Upper lobe of left lung (tissue), 6 donors: ENCODE measurements around the gene TEAD4. TPM values are rescaled to one million over a fixed set of nuclear protein-coding genes. Genes with fewer than 3 reads are reported as not detected.

ENCODE experiments used
- ATAC-seq, 2 donors: fragments of 200-7000 bp; cut with Tn5 transposase; one replicate each; pipeline ENCODE4 v1.9.1; 2022; ENCODE audit warnings: mild to moderate bottlenecking in 2 of 2, moderate library complexity in 2 of 2; ENCODE audit not compliant: low FRiP score in 2 of 2
- DNase-seq, 2 donors: peaks; one replicate each; pipeline ENCODE4 v3.0.0-alpha.2; 2019 to 2020
- H3K27ac ChIP-seq, 4 donors: fragments of 200-600 bp; sonication (generic); one replicate each; pipeline ENCODE4 v1.5.1; 2016 to 2019
- H3K27me3 ChIP-seq, 4 donors: fragments of 200-600 bp; sonication (generic); one replicate each; pipeline ENCODE4 v1.5.1; 2017 to 2019
- H3K36me3 ChIP-seq, 4 donors: fragments of 200-600 bp; sonication (generic); one replicate each; pipeline ENCODE4 v1.5.1; 2016 to 2019
- H3K4me1 ChIP-seq, 4 donors: fragments of 200-600 bp; sonication (generic); one replicate each; pipeline ENCODE4 v1.5.1; 2018 to 2019
- H3K4me3 ChIP-seq, 4 donors: fragments of 200-600 bp; sonication (generic); one replicate each; pipeline ENCODE4 v1.5.1; 2017 to 2019; ENCODE audit warnings: mild to moderate bottlenecking in 2 of 4, moderate library complexity in 1 of 4
- H3K9me3 ChIP-seq, 4 donors: fragments of 200-600 bp; sonication (generic); one replicate each; pipeline ENCODE4 v1.5.1; 2018 to 2019
- CTCF ChIP-seq, 6 experiments: fragments of 450-650 bp in 4 of 6; fragments of 200-600 bp in 2 of 6; sonication (generic) in 2 of 6; IDR thresholded peaks; one replicate each; pipeline ENCODE4 v1.5.1; 2016 to 2019; ENCODE audit warnings: antibody characterized with exemption in 6 of 6
- EP300 ChIP-seq, 4 donors: sonication (generic); formaldehyde crosslinking; IDR thresholded peaks; one replicate each; pipeline ENCODE4 v1.5.1; 2017; ENCODE audit warnings: antibody characterized with exemption in 4 of 4, control low read depth in 2 of 4
- POLR2A ChIP-seq, 4 donors: fragments of 450-650 bp; IDR thresholded peaks; one replicate each; pipeline ENCODE4 v1.5.1; 2016 to 2017; ENCODE audit warnings: antibody characterized with exemption in 4 of 4, mild to moderate bottlenecking in 2 of 4
- POLR2AphosphoS5 ChIP-seq, 2 donors: sonication (generic); formaldehyde crosslinking; IDR thresholded peaks; one replicate each; pipeline ENCODE4 v1.5.1; 2017; ENCODE audit warnings: antibody characterized with exemption in 2 of 2
- WGBS, 2 donors: methylation state at CpG; one replicate each; pipeline ENCODE4 v1.1.5; 2017 to 2018; 5-methylcytosine and 5-hydroxymethylcytosine counted together
- small RNA-seq, 4 donors: library from RNA; depleted of rRNA; stranded (forward); fragments of <200 nt; gene quantifications; one replicate each; pipeline ENCODE3, GENCODE V24; 2016
- total RNA-seq, 6 donors: library from RNA; depleted of rRNA in 4 of 6; stranded (reverse); fragments of >200 nt in 4 of 6; gene quantifications; one replicate each; pipeline versions ENCODE4 v1.1.0 to v1.2.1, GENCODE V29; 2016 to 2021
- donor health status: DM: no; HTN: no; CAD: no; lungs with moderate emphysema.
- donor health status: DM: no; HTN: yes; CAD: no; lungs with severe emphysema.

Gene TEAD4
- total RNA-seq, 6 donors from 2014 or later: 14.5 to 52.0 (median 43.2) TPM

GRCh38 chr12:3086211-3086610 lies 127.0 kb downstream of the TEAD4 start:
- peak overlapping the region; percentile 16 to 86 (median 58) for H3K27ac ChIP-seq
- H3K9me3 ChIP-seq: no peaks in the 10 kb centered on the region
- no peak overlapping the region for H3K4me3 ChIP-seq
- H3K36me3 ChIP-seq: peaks cover 0 to 12% (median 3%) of the 10 kb centered on the region in 4 donors
- no peak for DNase-seq
- TF ChIP-seq POLR2AphosphoS5 (IDR thresholded peaks at IDR 0.05) (no peak), EP300 (IDR thresholded peaks at IDR 0.05) (no peak), POLR2A (IDR thresholded peaks at IDR 0.05) (no peak)
- 60 to 63% methylated on average over 4 of the region's 4 CpGs for WGBS, 2 donors
- H3K4me1 ChIP-seq: peaks cover 35 to 59% (median 52%) of the 10 kb centered on the region in 4 donors
- no peak for ATAC-seq
- no peaks in the 10 kb centered on the region for H3K27me3 ChIP-seq

GRCh38 chr12:3086729-3087323 lies 127.6 kb downstream of the TEAD4 start:
- Histone ChIP-seq H3K4me1 (peaks cover 41 to 62% (median 52%) of the 10 kb centered on the region in 4 donors), H3K27ac (peak overlapping the region in 3 of 4 donors; percentile 7 to 86 (median 77)), H3K27me3 (no peaks in the 10 kb centered on the region), H3K9me3 (no peaks in the 10 kb centered on the region), H3K4me3 (no peak overlapping the region), H3K36me3 (peaks cover 0 to 15% (median 3%) of the 10 kb centered on the region in 4 donors)
- TF ChIP-seq EP300 (IDR thresholded peaks at IDR 0.05) (no peak), POLR2A (IDR thresholded peaks at IDR 0.05) (no peak), POLR2AphosphoS5 (IDR thresholded peaks at IDR 0.05) (no peak), CTCF (IDR thresholded peaks at IDR 0.05) (no peak)
- DNase-seq: no peak
- WGBS, 2 donors: 89 to 93% methylated on average over 8 to 9 of the region's 9 CpGs
- no peak for ATAC-seq

GRCh38 chr12:3087758-3088650 lies 128.8 kb downstream of the TEAD4 start:
- peaks cover 0 to 15% (median 3%) of the 10 kb centered on the region in 4 donors for H3K36me3 ChIP-seq
- H3K27ac ChIP-seq: peak overlapping the region in 2 of 4 donors; percentile 53 to 77
- no peaks in the 10 kb centered on the region for H3K27me3 ChIP-seq
- 73 to 86% methylated on average over 8 to 9 of the region's 11 CpGs for WGBS, 2 donors
- H3K4me3 ChIP-seq: no peak overlapping the region
- no peaks in the 10 kb centered on the region for H3K9me3 ChIP-seq
- no peak for DNase-seq
- ATAC-seq: no peak
- H3K4me1 ChIP-seq: peaks cover 36 to 57% (median 48%) of the 10 kb centered on the region in 4 donors
- TF ChIP-seq POLR2A (IDR thresholded peaks at IDR 0.05) (no peak), CTCF (IDR thresholded peaks at IDR 0.05) (no peak), POLR2AphosphoS5 (IDR thresholded peaks at IDR 0.05) (no peak), EP300 (IDR thresholded peaks at IDR 0.05) (no peak)

- 87 to 88% methylated on average over 5 of the region's 5 CpGs for WGBS, 2 donors
- ATAC-seq (no peak), DNase-seq (no peak)
- no peak overlapping the region for H3K4me3 ChIP-seq
- no peaks in the 10 kb centered on the region for H3K9me3 ChIP-seq
- H3K27ac ChIP-seq: peak overlapping the region in 1 of 4 donors; percentile 34
- no peaks in the 10 kb centered on the region for H3K27me3 ChIP-seq
- TF ChIP-seq CTCF (IDR thresholded peaks at IDR 0.05) (no peak), POLR2A (IDR thresholded peaks at IDR 0.05) (no peak), POLR2AphosphoS5 (IDR thresholded peaks at IDR 0.05) (no peak), EP300 (IDR thresholded peaks at IDR 0.05) (no peak)
- peaks cover 31 to 44% (median 34%) of the 10 kb centered on the region in 4 donors for H3K4me1 ChIP-seq
- H3K36me3 ChIP-seq: peaks cover 0 to 9% (median 3%) of the 10 kb centered on the region in 4 donors
Observed at GRCh38 chr12:3089588-3089987, 130.4 kb downstream of the TEAD4 start.

Small RNA genes within 50 kb of the gene (small RNA-seq; reads per million reads assigned to genes)
- gene RNU6-1315P: 0 reads per million in 4 donors

Other genes starting within 250 kb of the TEAD4 start
- 10 to 100 TPM; 19.1 to 62.8 (median 29.8) TPM for gene FKBP4, start 164.4 kb upstream of the TEAD4 start, total RNA-seq
- gene ITFG2, start 146.7 kb upstream of the TEAD4 start, total RNA-seq: 100 to 1,000 TPM in 1 of 6 donors, 10 to 100 TPM in 5; 34.0 to 388 (median 41.0) TPM
- under 1 TPM in 2 of 6 donors, not detected in 4; 0.23 to 0.74 TPM for gene NRIP2, start 124.4 kb upstream of the TEAD4 start, total RNA-seq
- gene TEX52, start 102.4 kb upstream of the TEAD4 start, total RNA-seq: not detected
- gene FOXM1, start 82.2 kb upstream of the TEAD4 start, total RNA-seq: 10 to 100 TPM in 1 of 6 donors, 1 to 10 TPM in 4, not detected in 1; 2.1 to 27.6 (median 4.9) TPM
- gene RHNO1, start 82.2 kb upstream of the TEAD4 start, total RNA-seq: 10 to 100 TPM in 5 of 6 donors, 1 to 10 TPM in 1; 9.4 to 15.7 (median 12.3) TPM
- 10 to 100 TPM; 10.5 to 24.3 (median 16.6) TPM for gene TULP3, start 68.5 kb upstream of the TEAD4 start, total RNA-seq
- gene TSPAN9, start 118.0 kb downstream of the TEAD4 start, total RNA-seq: 10 to 100 TPM; 25.2 to 62.9 (median 44.2) TPM